HUDEP-2 (cell line): Measurements from ENCODE around the gene RNF43.

ENCODE experiments used
- DNase-seq, 76 experiments: peaks; one replicate each; lab custom pipeline; 2025; ENCODE audit not compliant: unreplicated experiment in 76 of 76; lab: John Stamatoyannopoulos, UW

The RNF43 gene

GRCh38 chr17:58417300-58418092, at the start of gene RNF43:
RNF43 (minus strand) TSS chr17:58417534; CDS start chr17:58415577, 1,957 bp downstream.
- peak in 73 of 76 experiments; percentile 12 to 90 (median 74) for DNase-seq

DNA sequence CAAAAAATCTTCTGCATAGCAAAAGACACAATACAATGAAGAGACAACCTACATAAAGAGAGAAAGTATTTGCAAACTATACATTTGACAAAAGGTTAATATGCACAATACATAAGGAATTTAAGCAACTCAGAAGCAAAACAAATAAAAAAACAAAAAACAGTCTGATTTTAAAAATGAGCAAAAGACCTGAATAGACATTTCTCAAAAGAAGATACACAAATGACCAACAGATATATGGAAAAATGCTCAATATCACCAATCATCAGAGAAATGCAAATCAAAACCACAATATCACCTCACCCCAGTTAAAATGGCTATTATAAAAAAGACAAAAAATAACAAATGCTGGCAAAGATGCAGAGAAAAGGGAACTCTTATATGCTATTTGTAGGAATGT, 38.2 kb upstream of the RNF43 start:
- no peak for DNase-seq

DNA sequence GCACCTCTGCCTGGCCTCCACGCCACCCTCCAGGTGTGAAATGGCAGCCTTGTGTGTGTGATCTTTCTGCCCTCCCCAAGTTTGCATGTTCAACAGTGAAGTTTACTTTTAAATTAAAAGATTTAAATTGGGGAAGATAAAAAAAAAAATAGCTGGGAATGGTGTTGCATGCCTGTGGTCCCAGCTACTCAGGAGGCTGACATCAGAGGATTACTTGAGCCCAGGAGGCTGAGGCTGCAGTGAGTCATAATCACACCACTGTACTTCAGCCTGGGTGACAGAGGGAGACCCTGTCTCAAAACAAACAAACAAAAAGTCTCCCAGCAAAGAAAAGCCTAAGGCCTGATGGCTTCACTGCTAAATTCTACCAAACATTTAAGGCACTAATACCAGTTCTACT, 35.4 kb upstream of the RNF43 start:
- no peak for DNase-seq

DNA sequence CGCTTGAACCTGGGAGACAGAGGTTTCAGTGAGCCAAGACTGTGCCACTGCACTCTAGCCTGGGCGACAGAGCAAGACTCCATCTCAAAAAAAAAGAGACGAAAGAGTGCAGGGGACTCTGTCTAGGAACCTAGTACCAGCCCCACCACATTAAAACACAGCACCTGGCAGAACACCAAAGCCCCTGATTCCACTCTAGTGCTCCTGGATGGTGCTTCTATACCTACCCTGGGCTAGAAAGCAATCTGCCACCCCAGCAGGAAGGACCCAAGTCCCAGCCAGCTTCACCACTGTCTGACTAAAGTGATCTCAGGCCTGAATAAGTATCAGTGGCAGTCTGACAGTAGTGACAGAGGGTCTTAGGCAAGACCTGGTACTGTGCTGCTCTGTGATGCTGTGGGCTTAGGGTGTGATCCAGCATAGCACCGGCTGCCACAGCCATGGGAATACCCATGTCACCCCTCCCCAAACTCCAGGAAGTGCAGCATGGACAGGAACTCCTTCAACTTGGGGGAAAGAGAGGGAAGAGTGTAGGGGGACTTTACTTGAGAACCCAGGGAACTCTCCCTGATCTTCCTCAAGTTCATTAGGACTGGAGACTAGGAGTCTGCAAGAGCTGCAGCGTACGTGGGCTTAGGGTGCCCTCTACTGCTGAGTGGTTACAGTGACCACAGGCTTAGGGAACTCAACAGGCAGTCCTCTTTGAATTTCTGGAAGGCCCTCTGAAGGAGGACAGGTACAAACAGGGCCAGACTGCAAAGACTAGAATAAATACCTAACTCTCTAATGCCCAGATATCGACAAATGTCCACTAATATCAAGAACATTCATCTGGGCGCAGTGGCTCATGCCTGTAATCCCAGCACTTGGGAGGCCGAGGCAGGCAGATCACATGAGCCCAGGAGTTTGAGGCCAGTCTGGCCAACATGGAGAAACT, 30.0 kb upstream of the RNF43 start:
- peak in 74 of 76 experiments; percentile 5 to 89 (median 71) for DNase-seq

DNA sequence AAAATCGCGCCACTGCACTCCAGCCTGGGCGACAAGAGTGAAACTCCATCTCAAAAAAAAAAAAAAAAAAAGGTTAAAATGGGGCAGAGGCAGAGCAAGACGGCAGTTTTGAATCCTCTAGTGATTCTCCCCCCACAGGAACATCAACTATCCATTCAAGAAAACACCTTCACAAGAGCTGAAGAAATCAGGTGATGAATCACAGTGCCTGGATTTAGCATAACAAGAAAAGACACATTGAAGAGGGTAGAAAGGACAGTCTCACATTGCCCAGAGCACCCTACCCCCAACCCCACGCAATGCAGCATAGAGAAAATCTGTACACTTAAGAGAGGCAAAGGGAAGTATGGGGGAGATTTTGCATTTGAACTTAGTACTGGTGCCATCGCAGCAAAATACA, 28.8 kb upstream of the RNF43 start:
- no peak for DNase-seq

- peak in 68 of 76 experiments; percentile 3 to 95 (median 72) for DNase-seq
These were observed 19.5 kb upstream of the RNF43 start for GRCh38 chr17:58436805-58437239.

DNA sequence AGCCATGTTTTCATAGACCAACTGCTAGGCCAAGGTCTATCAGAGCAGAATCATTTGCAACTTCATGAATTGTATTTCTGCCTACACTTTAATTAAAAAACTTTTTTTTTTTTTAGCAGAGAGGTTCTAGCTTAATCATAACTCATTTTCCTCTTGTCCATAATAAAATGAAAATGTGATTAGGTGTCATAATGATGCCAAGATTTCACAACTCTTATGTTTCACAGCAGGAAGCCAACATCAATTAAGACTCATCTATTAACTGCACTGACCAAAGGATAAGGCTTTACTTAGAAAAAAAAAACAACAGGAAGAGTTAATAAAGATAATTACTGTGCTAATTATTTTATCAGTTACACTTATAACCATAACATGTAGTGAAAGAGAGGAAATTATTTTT, 18.9 kb upstream of the RNF43 start:
- DNase-seq, result peak in 1 of 76 experiments; percentile 5

DNA sequence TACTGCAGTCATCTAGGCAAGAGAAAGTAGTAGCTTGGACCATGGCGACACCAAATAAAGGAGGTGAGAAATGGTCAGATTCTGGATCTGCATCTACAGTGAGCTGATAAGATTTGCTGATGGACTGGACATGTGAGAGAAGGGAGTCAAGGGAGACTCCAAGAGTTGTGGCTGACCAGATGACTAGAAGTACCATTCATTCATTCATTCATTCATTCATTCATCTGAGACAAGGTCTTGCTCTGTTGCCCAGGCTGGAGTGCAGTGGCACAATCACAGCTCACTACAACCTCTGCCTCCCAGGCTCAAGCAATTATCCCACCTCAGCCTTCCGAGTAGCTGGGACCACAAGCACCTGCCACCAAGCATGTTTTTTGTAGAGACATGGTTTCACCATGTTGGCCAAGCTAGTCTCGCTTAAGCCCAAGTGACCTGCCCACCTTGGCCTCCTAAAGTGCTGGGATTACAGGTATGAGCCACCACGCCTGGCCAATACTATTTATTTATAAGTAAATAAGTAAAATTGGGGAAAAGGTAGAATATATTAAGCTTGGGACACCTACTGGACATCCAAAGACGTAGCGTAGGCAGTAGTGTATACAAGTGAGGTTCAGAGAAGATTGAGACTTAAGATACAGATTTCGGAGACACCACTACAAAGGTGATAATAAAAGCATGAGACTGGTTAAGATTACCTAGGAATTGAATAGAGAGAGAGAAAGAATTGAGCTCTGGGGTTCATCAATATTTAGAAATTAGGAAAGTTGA, 15.7 kb upstream of the RNF43 start:
- no peak for DNase-seq

DNA sequence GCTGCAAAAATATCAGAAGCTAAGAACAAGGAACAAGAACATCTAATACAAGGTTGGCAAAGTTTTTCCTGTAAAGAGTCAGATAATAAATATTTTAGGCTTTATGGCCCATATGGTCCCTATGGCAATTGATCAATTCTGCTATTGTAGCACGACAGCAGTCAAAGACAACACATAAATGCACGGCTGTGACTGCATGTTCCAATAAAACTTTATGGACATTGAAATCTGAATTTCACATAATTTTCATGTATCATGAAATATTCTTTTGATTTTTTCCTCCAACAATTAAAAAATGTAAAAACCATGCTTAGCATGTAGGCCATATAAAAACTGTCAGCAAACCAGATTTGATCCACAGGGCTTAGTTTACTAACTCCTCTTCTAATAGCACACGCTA, 10.5 kb upstream of the RNF43 start:
- DNase-seq, result no peak

GRCh38 chr17:58421711-58422110, 4.4 kb upstream of the RNF43 start:
- no peak for DNase-seq

GRCh38 chr17:58420827-58421226, 3.5 kb upstream of the RNF43 start:
- no peak for DNase-seq

DNA sequence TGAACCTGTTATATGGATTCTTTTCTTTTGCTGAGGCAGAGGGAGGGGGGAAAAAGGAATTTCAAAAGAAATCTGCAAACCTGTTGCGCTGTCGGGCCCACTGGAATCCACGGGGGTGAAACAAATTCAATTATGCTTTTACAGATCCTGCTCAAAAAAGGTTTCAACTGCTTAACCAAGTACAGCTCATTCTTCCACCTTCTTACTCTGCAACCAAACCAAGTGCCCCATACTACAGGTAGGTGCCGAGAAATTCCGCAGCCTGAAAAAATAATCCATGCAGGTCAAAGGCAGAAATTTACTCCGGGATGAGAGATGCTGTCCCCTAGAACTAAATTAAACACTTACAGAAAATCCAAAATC, 416 bp downstream of the RNF43 start:
- DNase-seq, result no peak

DNA sequence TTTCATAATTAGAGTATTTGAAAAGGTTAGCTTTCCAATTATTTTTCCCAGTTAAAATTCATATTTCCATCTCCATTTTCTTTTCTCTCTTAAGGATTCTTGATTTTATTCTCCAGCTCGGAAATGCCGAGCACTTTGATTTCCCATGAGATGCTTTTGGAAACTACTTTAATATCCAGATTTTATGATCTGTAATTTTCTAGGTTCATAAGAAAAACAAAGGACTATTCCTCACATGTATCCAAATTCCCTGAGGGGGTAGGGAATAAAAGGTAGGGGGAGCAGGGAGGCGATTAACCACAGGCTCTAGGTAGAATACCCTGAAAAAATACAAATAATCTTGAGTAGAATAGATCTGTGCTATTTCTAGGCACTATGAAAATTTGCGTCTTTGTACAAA, 938 bp downstream of the RNF43 start:
- no peak for DNase-seq

DNA sequence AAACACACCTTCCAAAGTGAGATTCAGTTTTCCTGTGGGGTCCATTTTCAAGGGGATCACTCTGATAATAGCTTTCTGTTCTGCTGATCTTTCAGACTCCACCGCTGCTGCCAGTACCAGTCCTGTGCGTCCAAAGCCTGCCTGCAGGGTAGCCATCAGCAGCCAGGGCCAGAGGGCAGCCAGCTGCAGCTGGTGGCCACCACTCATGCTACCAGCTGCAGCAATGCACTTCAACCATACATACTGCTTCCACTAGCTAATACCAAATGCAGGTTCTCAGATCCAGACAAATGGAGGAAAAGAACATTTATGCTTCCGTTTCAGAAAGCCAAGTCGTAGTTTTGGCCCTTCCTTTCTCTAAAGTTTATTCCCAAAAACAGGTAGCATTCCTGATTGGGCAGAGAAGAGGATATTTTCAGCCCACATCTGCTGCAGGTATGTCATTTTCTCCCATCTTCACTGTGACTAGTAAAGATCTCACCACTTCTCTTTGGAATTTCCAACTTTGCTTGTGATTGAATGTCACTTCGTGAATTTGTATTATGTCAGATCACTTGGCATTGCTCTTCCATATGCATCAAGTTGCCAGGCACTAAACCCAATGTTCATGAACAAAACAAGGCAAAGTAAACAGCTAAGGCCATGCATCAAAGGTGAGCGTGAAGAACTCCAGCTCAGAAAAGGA, 1.8 kb downstream of the RNF43 start:
- no peak for DNase-seq

DNA sequence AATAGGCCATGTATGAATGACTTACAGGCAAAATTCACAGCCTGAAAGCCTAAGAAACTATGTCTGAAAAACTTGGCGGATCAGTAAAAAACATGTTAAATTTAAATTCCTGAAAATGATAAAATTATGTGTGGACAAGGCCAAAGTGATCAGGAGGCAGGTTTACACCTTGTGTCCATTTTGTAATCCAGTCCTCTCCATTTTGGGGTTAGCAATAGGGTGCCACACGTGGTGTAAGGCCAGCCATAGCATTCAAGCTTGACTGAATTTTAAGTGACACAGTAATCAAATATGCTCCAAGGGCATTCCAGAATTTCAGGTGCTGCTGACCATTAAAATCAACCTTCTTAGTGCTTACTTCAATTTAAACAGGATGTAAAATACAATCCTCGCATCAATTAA, 2.7 kb downstream of the RNF43 start:
- DNase-seq, result no peak

DNA sequence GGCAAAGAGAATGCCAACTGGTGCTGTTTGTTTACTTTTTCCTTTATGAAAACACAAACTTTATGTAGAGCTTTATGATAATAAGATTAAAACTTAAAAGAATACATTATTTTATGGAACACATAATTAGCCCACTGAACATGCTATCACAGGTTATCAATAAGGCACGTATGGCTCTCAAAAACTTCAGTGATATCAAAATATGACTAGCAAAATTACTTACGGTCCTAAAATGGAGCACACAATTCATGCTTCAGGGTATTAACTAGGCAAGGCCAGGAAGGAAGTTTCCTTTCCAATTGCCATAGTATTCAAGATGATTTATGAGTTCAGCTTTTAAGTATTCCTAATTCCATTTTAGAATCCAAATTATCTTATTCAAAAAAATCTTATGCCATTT, 3.6 kb downstream of the RNF43 start:
- DNase-seq, result no peak

GRCh38 chr17:58412961-58413586, 4.3 kb downstream of the RNF43 start:
- DNase-seq, result peak in 1 of 76 experiments; percentile 20

- no peak for DNase-seq
These were observed 5.2 kb downstream of the RNF43 start for GRCh38 chr17:58412064-58412703.

DNA sequence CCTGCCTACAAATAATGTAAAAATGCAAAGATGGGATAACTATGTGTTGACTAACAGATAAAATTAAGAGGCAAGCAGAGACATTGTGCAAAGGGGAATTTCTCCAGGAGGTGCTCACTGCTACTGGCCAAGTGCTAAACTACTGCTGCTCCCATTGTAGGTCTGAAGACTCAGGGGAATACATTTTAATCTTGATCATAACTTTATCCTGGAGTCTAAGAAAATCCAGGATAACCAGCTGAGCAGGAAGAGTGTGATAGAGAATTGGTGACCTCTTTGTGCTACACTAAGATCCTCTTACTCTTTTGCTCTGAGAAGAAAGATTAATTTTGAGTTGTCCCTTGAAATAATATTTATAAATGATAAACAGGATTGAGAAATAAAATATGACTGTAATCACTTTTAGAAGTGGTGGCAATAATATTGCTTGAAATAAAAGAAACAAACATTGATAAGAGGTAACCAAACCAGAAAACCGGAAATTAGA, 5.9 kb downstream of the RNF43 start:
- no peak for DNase-seq
